OCI-LY7 (cell line): ENCODE data around the gene DNAJC1.

Source experiments
- EZH2phosphoT487 ChIP-seq: fragments of 200-600 bp; sonication (generic); IDR thresholded peaks from 2 replicates; pipeline ENCODE4 v1.6.1; 2018; ENCODE audit warnings: low read depth, borderline replicate concordance, mild to moderate bottlenecking, mixed run types, antibody characterized with exemption, low read length, moderate library complexity, mixed read lengths
- TF ChIP-seq, protein P1 (sequence below): fragments of 200-600 bp; sonication (generic); conservative IDR thresholded peaks from 2 replicates; pipeline ENCODE4 v1.5.1; 2014; ENCODE audit warnings: mild to moderate bottlenecking, antibody characterized with exemption, low read length, moderate library complexity, mixed read lengths

GRCh38 chr10:21753497-21754270 lies 249.8 kb downstream of the DNAJC1 start:
- TF ChIP-seq, protein P1, sequence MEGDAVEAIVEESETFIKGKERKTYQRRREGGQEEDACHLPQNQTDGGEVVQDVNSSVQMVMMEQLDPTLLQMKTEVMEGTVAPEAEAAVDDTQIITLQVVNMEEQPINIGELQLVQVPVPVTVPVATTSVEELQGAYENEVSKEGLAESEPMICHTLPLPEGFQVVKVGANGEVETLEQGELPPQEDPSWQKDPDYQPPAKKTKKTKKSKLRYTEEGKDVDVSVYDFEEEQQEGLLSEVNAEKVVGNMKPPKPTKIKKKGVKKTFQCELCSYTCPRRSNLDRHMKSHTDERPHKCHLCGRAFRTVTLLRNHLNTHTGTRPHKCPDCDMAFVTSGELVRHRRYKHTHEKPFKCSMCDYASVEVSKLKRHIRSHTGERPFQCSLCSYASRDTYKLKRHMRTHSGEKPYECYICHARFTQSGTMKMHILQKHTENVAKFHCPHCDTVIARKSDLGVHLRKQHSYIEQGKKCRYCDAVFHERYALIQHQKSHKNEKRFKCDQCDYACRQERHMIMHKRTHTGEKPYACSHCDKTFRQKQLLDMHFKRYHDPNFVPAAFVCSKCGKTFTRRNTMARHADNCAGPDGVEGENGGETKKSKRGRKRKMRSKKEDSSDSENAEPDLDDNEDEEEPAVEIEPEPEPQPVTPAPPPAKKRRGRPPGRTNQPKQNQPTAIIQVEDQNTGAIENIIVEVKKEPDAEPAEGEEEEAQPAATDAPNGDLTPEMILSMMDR = no peak
- TF ChIP-seq EZH2phosphoT487 = no peak
